ENCODE results near the gene COL4A2.
"Not testable (repeated sequence)": the region's sequence is repeated elsewhere in the genome, so short reads cannot be mapped to it uniquely, and the experiment has no call there.

Gene COL4A2

DNA sequence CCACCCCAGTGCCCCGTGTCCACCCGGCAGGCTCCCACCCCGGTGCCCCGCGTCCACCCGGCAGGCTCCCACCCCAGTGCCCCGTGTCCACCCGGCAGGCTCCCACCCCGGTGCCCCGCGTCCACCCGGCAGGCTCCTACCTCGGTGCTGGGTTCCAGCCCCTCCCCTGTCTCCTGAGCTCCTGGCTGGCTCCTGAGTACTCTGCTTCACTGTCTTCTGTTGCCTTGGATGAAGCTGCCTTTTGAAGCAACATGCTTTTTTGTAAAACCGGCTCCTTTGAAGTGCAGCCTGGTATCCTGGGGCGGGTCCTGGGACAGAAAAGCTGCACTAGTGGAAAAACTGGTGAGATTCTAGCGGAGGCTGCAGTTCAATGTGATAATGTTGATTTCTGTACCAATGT is 6.6 kb downstream of the COL4A2 start:
- Histone ChIP-seq H3K36me3 (ENCODE audit: insufficient read depth, low read length) (peaks cover 23% of the 10 kb centered on the region; the same call in 1 of the 2 replicates), H3K79me2 (ENCODE audit: control insufficient read depth, insufficient read depth, low read length, unreplicated experiment) (peaks cover 77% of the 10 kb centered on the region), H3K4me1 (ENCODE audit: control insufficient read depth, insufficient read depth, low read length, unreplicated experiment) (peaks cover 22% of the 10 kb centered on the region)
- H3K27me3 ChIP-seq (ENCODE audit: insufficient read depth, low read length); H2AFZ ChIP-seq (ENCODE audit: low read length, unreplicated experiment); H3K27ac ChIP-seq (ENCODE audit: low read depth, low read length); H3K4me3 ChIP-seq (ENCODE audit: low read depth, low read length): not testable (repeated sequence)

DNA sequence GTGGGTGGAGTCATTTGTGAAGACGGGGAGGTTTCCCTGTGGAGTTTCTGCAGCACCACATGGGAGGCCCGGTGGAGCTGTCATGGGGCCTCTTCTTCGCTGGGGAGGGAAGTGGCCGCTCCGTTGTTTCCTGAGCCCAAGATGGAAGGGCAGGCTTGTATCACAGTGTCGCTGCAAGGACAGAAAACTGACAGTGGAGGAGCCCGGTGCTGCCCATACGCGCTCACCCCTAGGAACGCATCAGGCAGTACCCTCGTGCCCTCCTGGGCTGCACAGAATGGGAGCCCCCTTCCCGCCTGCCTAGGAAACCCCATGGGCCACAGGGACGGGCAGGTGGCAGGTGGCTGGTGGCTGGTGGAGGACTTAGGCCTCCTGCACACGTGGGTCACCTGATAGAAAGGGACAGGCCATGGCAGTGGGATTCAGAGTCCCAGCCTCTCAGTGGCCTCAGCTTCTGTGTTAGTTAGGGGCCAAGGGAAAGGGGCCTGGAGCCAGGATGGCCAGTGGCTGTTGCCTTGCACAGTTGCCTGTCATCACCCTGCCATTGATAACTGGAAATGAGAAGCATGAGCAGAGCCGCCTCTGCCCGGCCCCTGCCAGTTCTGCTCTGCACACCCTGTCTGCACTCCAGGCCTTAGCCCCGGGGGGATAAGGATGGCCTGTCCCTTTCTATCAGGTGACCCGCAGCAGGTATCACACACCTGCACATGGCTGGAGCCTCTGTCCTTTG is 7.6 kb downstream of the COL4A2 start:
- Histone ChIP-seq H3K4me1 (ENCODE audit: control insufficient read depth, insufficient read depth, low read length, unreplicated experiment) (peaks cover 22% of the 10 kb centered on the region), H2AFZ (ENCODE audit: low read length, unreplicated experiment) (no peak overlapping the region), H3K4me3 (ENCODE audit: low read depth, low read length) (no peak overlapping the region), H3K27me3 (ENCODE audit: insufficient read depth, low read length) (no peaks in the 10 kb centered on the region), H3K27ac (ENCODE audit: low read depth, low read length) (no peak overlapping the region), H3K79me2 (ENCODE audit: control insufficient read depth, insufficient read depth, low read length, unreplicated experiment) (peaks cover 71% of the 10 kb centered on the region), H3K36me3 (ENCODE audit: insufficient read depth, low read length) (peaks cover 23% of the 10 kb centered on the region; the same call in 1 of the 2 replicates)

DNA sequence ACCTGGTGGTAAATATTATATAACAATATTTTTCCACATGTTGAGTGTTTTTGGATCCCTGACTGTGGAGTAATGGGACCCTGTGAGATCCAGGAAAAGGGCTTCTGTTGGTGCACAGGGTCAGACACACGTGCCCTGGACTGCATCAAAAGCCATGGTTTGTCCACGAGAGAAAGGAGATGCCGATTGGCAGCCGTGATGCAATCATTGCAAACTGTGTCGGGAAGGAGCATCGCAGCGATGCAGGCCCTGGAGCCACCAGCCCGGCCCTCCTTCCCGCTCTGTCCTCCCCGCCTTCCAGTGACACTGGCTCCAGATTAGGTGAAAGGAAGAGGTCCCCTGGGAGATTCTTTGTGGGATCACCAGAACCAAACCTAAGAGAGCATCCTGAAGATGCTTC is 9.1 kb downstream of the COL4A2 start:
- Histone ChIP-seq H3K4me3 (ENCODE audit: low read depth, low read length) (no peak overlapping the region), H3K27me3 (ENCODE audit: insufficient read depth, low read length) (no peaks in the 10 kb centered on the region), H2AFZ (ENCODE audit: low read length, unreplicated experiment) (no peak overlapping the region), H3K79me2 (ENCODE audit: control insufficient read depth, insufficient read depth, low read length, unreplicated experiment) (peaks cover 59% of the 10 kb centered on the region), H3K27ac (ENCODE audit: low read depth, low read length) (no peak overlapping the region), H3K4me1 (ENCODE audit: control insufficient read depth, insufficient read depth, low read length, unreplicated experiment) (peaks cover 33% of the 10 kb centered on the region), H3K36me3 (ENCODE audit: insufficient read depth, low read length) (peaks cover 17% of the 10 kb centered on the region; the same call in 1 of the 2 replicates)

DNA sequence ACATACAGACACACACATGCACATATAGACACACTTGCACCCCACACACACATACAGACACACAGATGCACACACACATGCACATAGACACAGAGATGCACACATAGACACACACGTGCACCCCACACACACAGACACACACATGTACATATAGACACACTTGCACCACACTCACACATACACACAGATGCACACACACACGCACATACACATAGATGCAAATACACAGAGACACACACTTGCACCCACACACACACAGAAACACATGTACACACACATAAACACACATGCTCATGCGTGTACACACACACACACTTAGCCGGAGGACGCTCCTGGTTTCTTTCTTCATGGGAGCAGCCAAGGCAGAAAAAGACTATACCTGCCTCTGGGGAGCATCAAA is 10.0 kb downstream of the COL4A2 start:
- H3K4me1 ChIP-seq (ENCODE audit: control insufficient read depth, insufficient read depth, low read length, unreplicated experiment) = peaks cover 29% of the 10 kb centered on the region
- H3K27ac ChIP-seq (ENCODE audit: low read depth, low read length) = no peak overlapping the region
- H3K36me3 ChIP-seq (ENCODE audit: insufficient read depth, low read length) = peaks cover 17% of the 10 kb centered on the region; the same call in 1 of the 2 replicates
- H3K4me3 ChIP-seq (ENCODE audit: low read depth, low read length) = no peak overlapping the region
- no peaks in the 10 kb centered on the region for H3K27me3 ChIP-seq (ENCODE audit: insufficient read depth, low read length)
- peaks cover 59% of the 10 kb centered on the region for H3K79me2 ChIP-seq (ENCODE audit: control insufficient read depth, insufficient read depth, low read length, unreplicated experiment)
- no peak overlapping the region for H2AFZ ChIP-seq (ENCODE audit: low read length, unreplicated experiment)

DNA sequence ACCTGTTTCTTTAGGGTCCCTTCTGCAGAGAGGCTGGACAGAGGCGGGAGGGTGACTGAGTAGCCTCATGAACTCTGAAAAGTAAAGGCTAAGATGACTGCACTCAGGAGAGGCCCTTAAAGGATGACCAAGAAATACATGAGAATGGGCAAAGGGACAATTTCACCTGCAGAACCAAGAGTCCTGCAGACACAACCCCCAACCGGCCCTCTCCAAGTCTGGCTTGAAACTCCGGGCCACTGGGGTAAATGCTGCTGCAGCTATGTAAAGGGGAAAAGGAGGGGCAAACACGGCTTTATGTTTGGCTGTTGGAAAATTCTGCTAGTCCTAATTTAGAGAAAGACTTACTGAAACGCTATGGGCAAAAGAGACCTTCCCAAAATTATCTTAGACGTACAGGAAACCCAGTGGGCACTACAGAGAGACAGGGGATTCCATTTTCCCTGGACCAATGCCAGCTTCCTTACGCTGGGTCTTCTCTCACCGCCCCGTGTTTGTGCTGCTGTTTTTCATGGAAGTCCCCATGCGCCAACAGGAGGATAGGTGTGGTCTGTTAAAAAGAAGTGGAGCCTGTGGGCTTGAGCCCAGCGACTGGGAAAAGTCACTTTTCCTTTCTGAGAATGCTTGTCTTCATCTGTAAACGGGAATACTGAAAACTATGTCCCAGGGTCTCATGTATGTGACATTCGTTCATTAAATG is 10.6 kb downstream of the COL4A2 start:
- Histone ChIP-seq H2AFZ (ENCODE audit: low read length, unreplicated experiment) (no peak overlapping the region), H3K4me1 (ENCODE audit: control insufficient read depth, insufficient read depth, low read length, unreplicated experiment) (peaks cover 26% of the 10 kb centered on the region), H3K27me3 (ENCODE audit: insufficient read depth, low read length) (no peaks in the 10 kb centered on the region), H3K79me2 (ENCODE audit: control insufficient read depth, insufficient read depth, low read length, unreplicated experiment) (peaks cover 59% of the 10 kb centered on the region), H3K4me3 (ENCODE audit: low read depth, low read length) (no peak overlapping the region), H3K36me3 (ENCODE audit: insufficient read depth, low read length) (peaks cover 17% of the 10 kb centered on the region; the same call in 1 of the 2 replicates), H3K27ac (ENCODE audit: low read depth, low read length) (no peak overlapping the region)

DNA sequence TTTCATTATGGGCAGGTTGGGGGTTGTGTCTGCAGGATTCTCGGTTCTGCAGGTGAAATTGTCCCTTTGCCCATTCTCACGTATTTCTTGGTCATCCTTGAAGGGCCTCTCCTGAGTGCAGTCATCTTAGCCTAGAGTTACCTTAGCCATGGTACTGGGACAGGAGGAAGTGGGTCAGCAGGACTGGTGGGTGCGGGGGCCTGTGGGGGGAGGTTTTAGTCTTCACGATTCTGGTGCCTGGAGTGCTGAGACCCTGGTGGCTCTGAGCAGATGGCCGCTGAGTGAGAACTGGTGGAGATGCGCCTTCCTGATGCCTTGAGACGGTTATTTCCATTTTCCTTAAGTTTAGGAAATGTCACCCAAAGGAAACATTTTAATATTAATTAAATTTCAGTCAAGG is 11.8 kb downstream of the COL4A2 start:
- Histone ChIP-seq H3K79me2 (ENCODE audit: control insufficient read depth, insufficient read depth, low read length, unreplicated experiment) (peaks cover 64% of the 10 kb centered on the region), H3K4me3 (ENCODE audit: low read depth, low read length) (no peak overlapping the region), H3K4me1 (ENCODE audit: control insufficient read depth, insufficient read depth, low read length, unreplicated experiment) (peaks cover 35% of the 10 kb centered on the region), H2AFZ (ENCODE audit: low read length, unreplicated experiment) (no peak overlapping the region), H3K27ac (ENCODE audit: low read depth, low read length) (peak overlapping the region; percentile 79), H3K36me3 (ENCODE audit: insufficient read depth, low read length) (peaks cover 17% of the 10 kb centered on the region; the same call in 1 of the 2 replicates), H3K27me3 (ENCODE audit: insufficient read depth, low read length) (no peaks in the 10 kb centered on the region)

DNA sequence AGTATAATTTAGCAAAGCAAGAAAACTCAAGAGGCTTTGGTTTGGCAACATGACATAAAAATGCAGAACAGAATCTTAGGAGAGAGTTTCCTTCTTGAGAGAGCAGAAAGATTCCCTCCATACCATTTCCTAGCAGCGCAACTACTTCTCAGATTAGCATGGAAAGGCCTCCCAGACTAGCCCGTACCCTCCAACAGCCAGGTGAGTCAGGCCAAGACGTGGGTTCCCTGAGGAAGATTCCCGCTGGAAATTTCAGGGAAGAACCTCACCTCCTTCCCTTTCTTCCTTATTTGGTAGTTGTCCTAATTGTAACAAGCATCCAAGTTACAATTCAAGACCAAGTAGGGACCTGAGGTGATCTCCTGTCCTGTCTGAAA is 12.3 kb downstream of the COL4A2 start:
- no peak overlapping the region for H2AFZ ChIP-seq (ENCODE audit: low read length, unreplicated experiment)
- H3K27ac ChIP-seq (ENCODE audit: low read depth, low read length) = peak overlapping the region; percentile 79
- no peaks in the 10 kb centered on the region for H3K27me3 ChIP-seq (ENCODE audit: insufficient read depth, low read length)
- peaks cover 64% of the 10 kb centered on the region for H3K79me2 ChIP-seq (ENCODE audit: control insufficient read depth, insufficient read depth, low read length, unreplicated experiment)
- H3K36me3 ChIP-seq (ENCODE audit: insufficient read depth, low read length) = peaks cover 17% of the 10 kb centered on the region; the same call in 1 of the 2 replicates
- no peak overlapping the region for H3K4me3 ChIP-seq (ENCODE audit: low read depth, low read length)
- H3K4me1 ChIP-seq (ENCODE audit: control insufficient read depth, insufficient read depth, low read length, unreplicated experiment) = peaks cover 35% of the 10 kb centered on the region

DNA sequence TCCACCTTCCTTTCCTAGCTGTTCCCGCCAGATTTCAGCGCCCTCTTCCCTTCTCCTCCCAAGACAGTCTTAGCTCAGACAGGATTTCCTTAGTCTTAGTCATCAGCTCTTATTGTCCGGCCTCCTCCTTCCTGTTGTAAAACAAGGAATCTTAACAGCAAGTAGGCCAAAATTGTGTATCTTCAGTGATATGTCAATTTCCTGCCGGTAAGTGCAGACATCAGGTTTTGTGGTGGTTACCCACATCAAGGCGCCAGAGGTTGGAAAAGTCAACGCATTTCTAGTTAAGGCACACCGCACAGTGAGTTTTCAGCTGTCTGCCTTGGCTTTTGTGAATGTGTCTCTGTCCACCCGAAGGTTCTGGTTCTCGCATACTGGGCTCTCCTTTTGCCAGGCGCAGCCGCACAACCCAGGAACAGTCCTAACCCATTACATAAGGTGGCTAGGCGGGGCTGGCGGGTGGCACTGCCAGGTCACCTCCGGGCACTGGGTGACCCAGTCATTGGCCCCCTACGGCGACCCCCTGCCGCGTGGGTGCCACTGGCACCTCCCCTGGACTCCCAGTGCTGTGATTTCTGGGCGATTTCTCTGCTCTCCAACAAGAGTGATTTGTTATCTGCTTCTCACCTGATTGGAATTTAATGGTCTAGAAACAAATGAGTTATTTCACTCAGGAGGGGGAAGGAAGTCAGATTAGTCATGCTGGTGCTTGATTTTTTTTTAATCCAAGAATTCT is 12.9 kb downstream of the COL4A2 start:
- Histone ChIP-seq H3K79me2 (ENCODE audit: control insufficient read depth, insufficient read depth, low read length, unreplicated experiment) (peaks cover 61% of the 10 kb centered on the region), H3K4me3 (ENCODE audit: low read depth, low read length) (no peak overlapping the region), H2AFZ (ENCODE audit: low read length, unreplicated experiment) (no peak overlapping the region), H3K27me3 (ENCODE audit: insufficient read depth, low read length) (no peaks in the 10 kb centered on the region), H3K27ac (ENCODE audit: low read depth, low read length) (peak overlapping the region; percentile 79), H3K36me3 (ENCODE audit: insufficient read depth, low read length) (peaks cover 17% of the 10 kb centered on the region; the same call in 1 of the 2 replicates), H3K4me1 (ENCODE audit: control insufficient read depth, insufficient read depth, low read length, unreplicated experiment) (peaks cover 35% of the 10 kb centered on the region)

DNA sequence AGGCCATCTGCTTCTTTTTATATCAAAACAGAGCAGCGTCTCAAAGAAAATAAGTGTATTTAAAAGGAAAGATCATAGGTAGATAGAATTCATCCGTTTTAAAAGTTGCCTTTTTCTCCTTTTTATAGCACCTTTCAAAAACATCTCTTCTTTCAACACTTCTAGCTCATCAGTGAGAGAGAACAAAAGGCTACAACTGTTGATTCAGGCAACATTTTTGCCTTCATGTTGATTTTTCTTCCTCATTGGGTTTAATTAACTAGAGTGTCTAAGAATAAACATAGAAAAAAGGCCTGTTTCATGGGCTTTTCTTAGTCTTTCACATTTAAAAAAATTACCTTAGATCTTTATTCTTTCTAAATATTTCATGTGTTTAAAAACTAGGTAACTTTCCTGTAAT is 13.6 kb downstream of the COL4A2 start:
- H2AFZ ChIP-seq (ENCODE audit: low read length, unreplicated experiment) = no peak overlapping the region
- H3K4me1 ChIP-seq (ENCODE audit: control insufficient read depth, insufficient read depth, low read length, unreplicated experiment) = peaks cover 35% of the 10 kb centered on the region
- no peaks in the 10 kb centered on the region for H3K27me3 ChIP-seq (ENCODE audit: insufficient read depth, low read length)
- no peak overlapping the region for H3K4me3 ChIP-seq (ENCODE audit: low read depth, low read length)
- H3K27ac ChIP-seq (ENCODE audit: low read depth, low read length) = peak overlapping the region; percentile 79
- peaks cover 17% of the 10 kb centered on the region; the same call in 1 of the 2 replicates for H3K36me3 ChIP-seq (ENCODE audit: insufficient read depth, low read length)
- peaks cover 59% of the 10 kb centered on the region for H3K79me2 ChIP-seq (ENCODE audit: control insufficient read depth, insufficient read depth, low read length, unreplicated experiment)

DNA sequence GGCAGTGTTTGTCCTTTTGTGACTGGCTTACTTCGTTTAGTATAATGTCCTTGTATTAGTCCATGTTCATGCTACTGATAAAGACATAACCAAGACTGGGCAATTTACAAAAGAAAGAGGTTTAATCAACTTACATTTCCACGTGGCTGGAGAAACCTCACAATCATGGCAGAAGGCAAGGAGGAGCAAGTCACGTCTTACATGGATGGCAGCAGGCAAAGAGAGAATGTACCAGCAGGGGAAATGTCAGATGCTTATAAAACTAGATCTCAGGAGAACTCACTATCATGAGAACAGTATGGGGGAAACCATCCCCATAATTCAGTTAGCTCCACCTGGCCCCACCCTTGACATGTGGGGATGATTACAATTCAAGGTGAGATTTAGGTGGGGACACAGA is 14.5 kb downstream of the COL4A2 start:
- Histone ChIP-seq H3K36me3 (ENCODE audit: insufficient read depth, low read length) (peaks cover 13% of the 10 kb centered on the region; the same call in 1 of the 2 replicates), H3K4me1 (ENCODE audit: control insufficient read depth, insufficient read depth, low read length, unreplicated experiment) (peaks cover 35% of the 10 kb centered on the region), H3K79me2 (ENCODE audit: control insufficient read depth, insufficient read depth, low read length, unreplicated experiment) (peaks cover 60% of the 10 kb centered on the region)
- H3K4me3 ChIP-seq (ENCODE audit: low read depth, low read length); H2AFZ ChIP-seq (ENCODE audit: low read length, unreplicated experiment); H3K27me3 ChIP-seq (ENCODE audit: insufficient read depth, low read length); H3K27ac ChIP-seq (ENCODE audit: low read depth, low read length): not testable (repeated sequence)

Data from ACC112 (cell line).